ENCODE measurements around the gene ME3. TPM values are rescaled to one million over a fixed set of nuclear protein-coding genes. Genes with fewer than 3 reads are reported as not detected.

ME3 gene
- total RNA-seq, 1 donor from 2014 or later, result 28.5 TPM

DNA sequence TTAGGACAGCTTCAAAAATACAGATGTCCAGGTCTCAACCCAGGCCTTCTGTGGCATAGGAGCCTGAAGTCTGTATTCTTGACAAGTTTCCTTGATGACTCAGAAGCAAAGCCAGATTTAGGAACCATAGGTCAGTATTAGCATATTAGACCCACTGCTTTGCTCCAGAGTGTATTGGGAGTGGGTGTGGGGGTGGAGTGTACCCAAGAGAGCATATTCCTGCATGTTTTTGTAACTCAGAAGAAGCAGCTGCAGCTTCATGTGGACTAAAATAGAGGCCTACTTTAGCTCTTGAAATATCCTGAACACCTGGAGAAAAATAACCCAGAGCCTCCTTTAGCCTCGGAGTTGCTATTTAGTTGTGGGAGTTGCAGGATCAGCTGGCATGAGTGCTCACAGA, 191.0 kb downstream of the ME3 start:
- Histone ChIP-seq H3K9me3 (no peaks in the 10 kb centered on the region), H3K36me3 (no peaks in the 10 kb centered on the region), H3K27ac (no peak overlapping the region), H3K27me3 (no peaks in the 10 kb centered on the region), H3K4me3 (no peak overlapping the region), H3K4me1 (peaks cover 49% of the 10 kb centered on the region)
- intact Hi-C loops (cut with DNase I), result no loop called here
- no peak for TF ChIP-seq POLR2A (IDR thresholded peaks at IDR 0.05)
- TF ChIP-seq, protein P1, sequence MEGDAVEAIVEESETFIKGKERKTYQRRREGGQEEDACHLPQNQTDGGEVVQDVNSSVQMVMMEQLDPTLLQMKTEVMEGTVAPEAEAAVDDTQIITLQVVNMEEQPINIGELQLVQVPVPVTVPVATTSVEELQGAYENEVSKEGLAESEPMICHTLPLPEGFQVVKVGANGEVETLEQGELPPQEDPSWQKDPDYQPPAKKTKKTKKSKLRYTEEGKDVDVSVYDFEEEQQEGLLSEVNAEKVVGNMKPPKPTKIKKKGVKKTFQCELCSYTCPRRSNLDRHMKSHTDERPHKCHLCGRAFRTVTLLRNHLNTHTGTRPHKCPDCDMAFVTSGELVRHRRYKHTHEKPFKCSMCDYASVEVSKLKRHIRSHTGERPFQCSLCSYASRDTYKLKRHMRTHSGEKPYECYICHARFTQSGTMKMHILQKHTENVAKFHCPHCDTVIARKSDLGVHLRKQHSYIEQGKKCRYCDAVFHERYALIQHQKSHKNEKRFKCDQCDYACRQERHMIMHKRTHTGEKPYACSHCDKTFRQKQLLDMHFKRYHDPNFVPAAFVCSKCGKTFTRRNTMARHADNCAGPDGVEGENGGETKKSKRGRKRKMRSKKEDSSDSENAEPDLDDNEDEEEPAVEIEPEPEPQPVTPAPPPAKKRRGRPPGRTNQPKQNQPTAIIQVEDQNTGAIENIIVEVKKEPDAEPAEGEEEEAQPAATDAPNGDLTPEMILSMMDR (IDR thresholded peaks at IDR 0.05), result no peak
- TF ChIP-seq POLR2AphosphoS5 (IDR thresholded peaks at IDR 0.05; ENCODE audit: insufficient read depth in 1 of 2, low read depth in 1 of 2), result no peak
- DNase-seq (ENCODE audit: extremely low spot score in 2 of 2), result no peak

DNA sequence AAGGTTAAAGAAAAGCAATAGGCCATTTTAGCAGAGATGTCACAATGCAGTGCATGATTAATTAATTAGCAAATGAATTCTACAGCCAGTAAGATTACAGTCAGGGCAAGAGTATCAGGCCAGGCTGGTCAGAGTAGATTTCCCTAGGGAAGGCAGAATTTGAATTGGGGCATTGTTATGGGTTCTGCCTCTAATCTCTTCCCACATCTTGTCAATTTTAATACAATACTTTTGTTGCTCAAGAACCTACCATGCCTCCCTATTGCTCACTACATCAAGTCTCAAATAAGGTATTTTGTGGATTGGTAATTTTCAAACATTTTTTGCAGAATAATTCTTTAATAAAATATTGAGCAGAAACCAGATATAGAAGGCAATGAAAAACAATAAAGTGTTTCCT, 194.1 kb downstream of the ME3 start:
- H3K36me3 ChIP-seq, result no peaks in the 10 kb centered on the region
- no peak overlapping the region for H3K4me3 ChIP-seq
- no peak for DNase-seq (ENCODE audit: extremely low spot score in 2 of 2)
- peaks cover 34% of the 10 kb centered on the region for H3K4me1 ChIP-seq
- no peaks in the 10 kb centered on the region for H3K27me3 ChIP-seq
- H3K27ac ChIP-seq, result no peak overlapping the region
- H3K9me3 ChIP-seq, result no peaks in the 10 kb centered on the region
- intact Hi-C loops (cut with DNase I), result no loop called here
- TF ChIP-seq, protein P1 (IDR thresholded peaks at IDR 0.05), result no peak
- TF ChIP-seq POLR2A (IDR thresholded peaks at IDR 0.05), result no peak
- TF ChIP-seq POLR2AphosphoS5 (IDR thresholded peaks at IDR 0.05; ENCODE audit: insufficient read depth in 1 of 2, low read depth in 1 of 2), result no peak

DNA sequence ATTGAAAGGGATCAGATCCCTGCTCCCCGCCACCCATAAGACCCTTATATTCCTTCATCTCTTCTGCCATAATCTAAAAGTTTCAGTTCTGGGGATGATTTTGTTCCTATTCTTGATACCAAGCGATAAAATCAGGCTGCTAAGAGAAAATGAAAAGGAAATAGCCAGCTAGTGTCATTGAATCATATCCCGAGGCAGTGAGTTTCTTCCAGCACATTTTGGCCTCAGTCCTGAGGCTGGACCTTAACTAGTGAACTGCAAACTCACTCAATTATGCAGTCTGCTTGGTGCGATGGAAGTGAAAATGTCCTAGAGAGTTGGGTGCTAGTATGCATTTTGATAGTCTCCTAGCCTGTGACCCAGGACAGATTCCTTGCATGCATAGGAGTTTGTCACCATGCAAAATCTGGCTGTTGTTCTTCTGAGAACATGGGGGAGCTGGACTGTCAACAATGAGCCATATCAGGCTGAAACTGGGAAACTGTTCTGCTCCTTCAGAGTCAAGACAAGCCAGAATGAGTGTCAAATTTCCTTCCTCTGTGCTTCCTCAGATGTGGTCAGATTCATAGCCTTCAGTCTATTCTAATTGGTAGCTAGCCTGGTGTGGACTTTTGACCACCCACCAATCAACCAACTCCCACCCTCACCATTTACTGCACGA, 194.8 kb downstream of the ME3 start:
- peaks cover 28% of the 10 kb centered on the region for H3K4me1 ChIP-seq
- TF ChIP-seq, protein P1 (IDR thresholded peaks at IDR 0.05), result no peak
- TF ChIP-seq POLR2AphosphoS5 (IDR thresholded peaks at IDR 0.05; ENCODE audit: insufficient read depth in 1 of 2, low read depth in 1 of 2), result no peak
- TF ChIP-seq POLR2A (IDR thresholded peaks at IDR 0.05), result no peak
- no peaks in the 10 kb centered on the region for H3K36me3 ChIP-seq
- H3K27me3 ChIP-seq, result no peaks in the 10 kb centered on the region
- DNase-seq (ENCODE audit: extremely low spot score in 2 of 2), result no peak
- no peaks in the 10 kb centered on the region for H3K9me3 ChIP-seq
- intact Hi-C loops (cut with DNase I), result no loop called here
- H3K27ac ChIP-seq, result peak overlapping the region; percentile 22
- no peak overlapping the region for H3K4me3 ChIP-seq

DNA sequence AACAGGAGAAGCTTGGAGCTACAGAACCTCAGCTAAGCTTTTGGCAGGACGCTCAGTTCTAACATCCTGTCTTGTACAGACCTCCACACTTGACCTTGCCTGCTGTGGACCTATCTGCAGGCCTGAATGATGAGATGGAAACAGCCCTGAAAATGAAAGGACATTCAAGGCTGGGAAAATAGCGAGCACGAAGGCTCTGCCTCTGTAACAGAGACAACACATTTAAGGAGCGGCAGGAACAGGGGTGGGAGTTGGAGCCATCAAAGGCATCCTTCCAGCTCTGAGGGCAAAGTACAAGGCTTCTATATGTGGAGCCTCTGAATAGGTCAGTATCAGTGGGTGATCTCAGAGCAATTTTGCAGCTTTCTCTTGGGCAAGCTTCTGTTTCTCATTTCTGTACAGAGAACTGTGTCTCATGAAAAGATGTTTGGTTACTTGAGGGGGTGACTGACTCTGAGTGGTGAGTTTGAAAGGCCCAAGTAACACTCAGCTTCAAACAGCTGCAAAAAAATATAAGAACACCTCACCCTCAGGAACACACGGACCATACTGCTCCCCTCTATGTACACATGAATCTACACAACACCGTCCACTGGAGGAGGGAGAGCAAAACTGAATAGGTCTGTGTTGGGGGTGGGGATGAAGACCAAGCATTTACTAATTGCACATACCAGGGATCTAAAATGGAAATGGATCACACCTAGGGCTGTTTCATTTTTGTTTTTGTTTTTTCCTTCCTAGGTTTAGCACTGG, 196.1 kb downstream of the ME3 start:
- DNase-seq (ENCODE audit: extremely low spot score in 2 of 2), result no peak
- peak overlapping the region in 1 of 2 donors; percentile 3 for H3K4me3 ChIP-seq
- no peaks in the 10 kb centered on the region for H3K9me3 ChIP-seq
- H3K4me1 ChIP-seq, result peaks cover 20% of the 10 kb centered on the region
- no peaks in the 10 kb centered on the region for H3K27me3 ChIP-seq
- TF ChIP-seq POLR2A (IDR thresholded peaks at IDR 0.05) (no peak), POLR2AphosphoS5 (IDR thresholded peaks at IDR 0.05; ENCODE audit: insufficient read depth in 1 of 2, low read depth in 1 of 2) (no peak)
- TF ChIP-seq, protein P1 (IDR thresholded peaks at IDR 0.05), result no peak
- intact Hi-C loops (cut with DNase I), result no loop called here
- H3K27ac ChIP-seq, result peak overlapping the region; percentile 47
- no peaks in the 10 kb centered on the region for H3K36me3 ChIP-seq

DNA sequence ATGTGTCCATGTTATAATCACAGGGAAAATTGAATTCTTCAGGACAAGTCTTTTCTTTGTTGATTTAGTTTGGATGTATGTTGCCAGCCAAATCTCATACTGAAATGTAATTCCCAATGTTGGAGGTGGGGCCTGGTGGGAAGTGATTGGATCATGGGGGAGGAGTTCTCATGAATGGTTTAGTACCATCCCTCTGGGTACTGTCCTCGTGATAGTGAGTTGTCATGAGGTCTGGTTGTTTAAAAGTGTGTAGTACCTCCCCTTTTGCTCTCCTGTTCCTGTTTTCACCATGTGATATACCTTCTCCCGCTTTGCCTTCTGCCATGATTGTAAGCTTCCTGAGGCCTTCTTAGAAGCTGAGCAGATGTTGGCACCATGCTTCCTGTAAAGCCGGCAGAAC, 197.4 kb downstream of the ME3 start:
- Histone ChIP-seq H3K27me3 (no peaks in the 10 kb centered on the region), H3K9me3 (no peaks in the 10 kb centered on the region), H3K4me3 (no peak overlapping the region), H3K4me1 (peaks cover 20% of the 10 kb centered on the region), H3K27ac (no peak overlapping the region), H3K36me3 (no peaks in the 10 kb centered on the region)
- TF ChIP-seq POLR2AphosphoS5 (IDR thresholded peaks at IDR 0.05; ENCODE audit: insufficient read depth in 1 of 2, low read depth in 1 of 2), result no peak
- no peak for DNase-seq (ENCODE audit: extremely low spot score in 2 of 2)
- intact Hi-C loops (cut with DNase I), result no loop called here

Data from vagina (tissue), 2 donors.